Left colon (tissue), 2 donors: ENCODE results near the gene GPR61. TPM values are rescaled to one million over a fixed set of nuclear protein-coding genes. Genes with fewer than 3 reads are reported as not detected.

Experiments
- ATAC-seq: fragments of 200-7000 bp; cut with Tn5 transposase; one replicate; pipeline ENCODE4 v1.9.1; 2020; ENCODE audit warnings: mild to moderate bottlenecking, moderate library complexity
- DNase-seq, 2 donors: peaks; one replicate each; pipeline ENCODE4 v3.0.0-alpha.2; 2020
- intact Hi-C, 2 donors: fragments of 100-400 bp; cut with DNase I in 1 of 2; cut with micrococcal nuclease in 1 of 2; formaldehyde crosslinking; loops; one replicate each; pipeline versions ENCODE4 v1.11.2 to v1.14.0; 2022; cut with DNase I, micrococcal nuclease
- total RNA-seq, 2 donors: library from RNA; stranded (reverse); fragmentation: NEBNext Ultra II Directional; extraction: Animal tissue kit (Norgen Biotek cat#: 25700); gene quantifications; one replicate each; pipeline ENCODE4 v1.2.1, GENCODE V29; 2021
- donor health status: DM: no; HTN: no; CAD: no.
- donor health status: DM: yes; HTN: yes; CAD: no.

The GPR61 gene
- total RNA-seq, 2 donors from 2014 or later = 0.36 TPM; not detected in 1

- intact Hi-C loops = loop anchor here (5.0 kb wide), 3 partner anchors 34 to 264 kb away; partner anchors contain the start of gene CYB561D1 (in 1 of the 2)
- no peak for ATAC-seq
- DNase-seq = no peak
Measured at GRCh38 chr1:109531380-109531779, 8.3 kb upstream of the GPR61 start.

GRCh38 chr1:109531826-109532364 lies 7.8 kb upstream of the GPR61 start:
- ATAC-seq = no peak
- no peak for DNase-seq
- intact Hi-C loops = loop anchor here (5.0 kb wide), 3 partner anchors 35 to 265 kb away; partner anchors contain the start of gene CYB561D1 (in 1 of the 2)

- peak; percentile 94 for ATAC-seq
- intact Hi-C loops = loop anchor here (5.0 kb wide), 3 partner anchors 35 to 265 kb away; partner anchors contain the start of gene CYB561D1 (in 1 of the 2)
Measured at GRCh38 chr1:109532365-109533136, 7.1 kb upstream of the GPR61 start.

GRCh38 chr1:109534307-109534858 lies 5.3 kb upstream of the GPR61 start:
- no peak for ATAC-seq
- no peak for DNase-seq
- intact Hi-C loops = loop anchor here (5.0 kb wide), 3 partner anchors 37 to 267 kb away; partner anchors contain the start of gene CYB561D1 (in 1 of the 2)

More at GRCh38 chr1:109532365-109533136, 7.1 kb upstream of the GPR61 start:
- peak; percentile 70 to 80 for DNase-seq

- ATAC-seq = no peak
- DNase-seq = no peak
- intact Hi-C loops = no loop called here
Measured at GRCh38 chr1:109535481-109535880, 4.2 kb upstream of the GPR61 start.

GRCh38 chr1:109535971-109536491 lies 3.6 kb upstream of the GPR61 start:
- DNase-seq = no peak
- intact Hi-C loops = no loop called here
- no peak for ATAC-seq

GRCh38 chr1:109537450-109538178 lies 2.1 kb upstream of the GPR61 start:
- ATAC-seq (no peak), DNase-seq (no peak)
- intact Hi-C loops = no loop called here

- intact Hi-C loops = no loop called here
- no peak for ATAC-seq
- no peak for DNase-seq
Measured at GRCh38 chr1:109538827-109539555, 681 bp upstream of the GPR61 start.

GRCh38 chr1:109541102-109541501 lies 1.4 kb downstream of the GPR61 start:
- intact Hi-C loops = loop anchor here in 1 of 2 donors (5.0 to 10.0 kb wide), 2 partner anchors 91 to 444 kb away; partner anchors contain the start of gene AHCYL1
- no peak for ATAC-seq
- no peak for DNase-seq

- ATAC-seq (no peak), DNase-seq (no peak)
- intact Hi-C loops = loop anchor here in 1 of 2 donors (5.0 to 10.0 kb wide), 2 partner anchors 90 to 442 kb away; partner anchors contain the start of gene AHCYL1
Measured at GRCh38 chr1:109542657-109543056, 3.0 kb downstream of the GPR61 start.

- no peak for ATAC-seq
- DNase-seq = no peak
- intact Hi-C loops = loop anchor here in 1 of 2 donors (5.0 to 10.0 kb wide), 2 partner anchors 89 to 441 kb away; partner anchors contain the start of gene AHCYL1
Measured at GRCh38 chr1:109543283-109543987, 3.8 kb downstream of the GPR61 start.

- ATAC-seq = no peak
- DNase-seq = no peak
- intact Hi-C loops = loop anchor here in 1 of 2 donors (5.0 to 10.0 kb wide), 2 partner anchors 88 to 441 kb away; partner anchors contain the start of gene AHCYL1
Measured at GRCh38 chr1:109543988-109544735, 4.5 kb downstream of the GPR61 start.

- intact Hi-C loops = loop anchor here in 1 of 2 donors (2.0 to 10.0 kb wide), 3 partner anchors 96 to 438 kb away; partner anchors contain the start of gene AHCYL1
- DNase-seq = peak; percentile 88 to 97
- ATAC-seq = peak; percentile 62
Measured at GRCh38 chr1:109546311-109547109, 6.8 kb downstream of the GPR61 start.

GRCh38 chr1:109547463-109548320 lies 8.0 kb downstream of the GPR61 start:
- peak; percentile 24 for ATAC-seq
- intact Hi-C loops = loop anchor here in 1 of 2 donors (2.0 to 10.0 kb wide), 3 partner anchors 95 to 437 kb away; partner anchors contain the start of gene AHCYL1
- peak in 1 of 2 donors; percentile 64 for DNase-seq
